Esophagus mucosa (tissue), 1 donor: Measurements from ENCODE around the gene OTOP2. TPM values are rescaled to one million over a fixed set of nuclear protein-coding genes. Genes with fewer than 3 reads are reported as not detected.
"Not testable (repeated sequence)": the region's sequence is repeated elsewhere in the genome, so short reads cannot be mapped to it uniquely, and the experiment has no call there.

ENCODE experiments used
- ATAC-seq: fragments of 200-7000 bp; cut with Tn5 transposase; one replicate; pipeline ENCODE4 v1.9.1; 2020
- total RNA-seq: library from RNA; stranded (reverse); gene quantifications from one replicate; pipeline ENCODE4 v1.2.4, GENCODE V29; 2023
- donor health status: DM: yes; HTN: yes; CAD: no.

Gene OTOP2
- total RNA-seq, 1 donor from 2014 or later, result 0.36 TPM

DNA sequence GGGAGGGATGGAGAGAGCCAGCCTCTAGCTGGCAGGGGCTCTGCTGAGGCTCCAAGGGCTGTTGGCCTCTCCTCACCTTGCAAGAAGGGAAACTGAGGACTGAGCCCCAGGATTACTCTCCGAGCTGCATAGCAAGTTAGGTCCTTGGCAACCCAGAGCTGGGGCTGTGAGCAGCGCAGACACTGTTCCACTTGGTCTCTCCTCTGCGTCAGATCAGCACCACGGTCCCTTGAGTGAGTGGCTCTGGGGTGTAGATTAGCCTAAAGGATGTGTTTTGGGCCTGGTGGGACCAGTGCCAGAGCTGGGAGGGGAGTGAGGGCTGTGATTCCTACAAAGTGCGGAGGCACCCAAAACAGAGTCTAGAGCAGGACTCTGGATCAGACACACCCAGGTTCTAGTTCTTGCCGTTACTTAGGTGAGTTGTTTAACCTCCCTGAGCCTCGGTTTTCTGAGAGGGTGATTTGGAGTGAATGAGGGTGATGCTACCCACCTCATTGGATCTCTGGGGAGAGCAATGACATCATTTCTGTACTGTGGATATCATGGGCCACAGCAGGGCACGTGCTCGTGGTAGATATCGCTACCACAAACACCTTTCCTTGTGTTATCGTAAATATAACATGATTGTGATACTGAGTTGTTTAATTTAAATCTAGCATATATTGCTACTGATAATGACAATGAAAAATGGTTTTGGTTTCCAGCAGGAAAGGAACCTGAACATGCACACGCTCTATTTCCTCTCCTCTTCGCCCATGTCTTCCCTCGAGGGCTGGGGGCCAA lies 22.5 kb upstream of the OTOP2 start:
- no peak for ATAC-seq

- ATAC-seq, result no peak
These were observed 21.0 kb upstream of the OTOP2 start for GRCh38 chr17:74903034-74903433.

GRCh38 chr17:74903671-74904070 lies 20.4 kb upstream of the OTOP2 start:
- no peak for ATAC-seq

- peak; percentile 17 for ATAC-seq
These were observed 19.2 kb upstream of the OTOP2 start for GRCh38 chr17:74904687-74905409.

DNA sequence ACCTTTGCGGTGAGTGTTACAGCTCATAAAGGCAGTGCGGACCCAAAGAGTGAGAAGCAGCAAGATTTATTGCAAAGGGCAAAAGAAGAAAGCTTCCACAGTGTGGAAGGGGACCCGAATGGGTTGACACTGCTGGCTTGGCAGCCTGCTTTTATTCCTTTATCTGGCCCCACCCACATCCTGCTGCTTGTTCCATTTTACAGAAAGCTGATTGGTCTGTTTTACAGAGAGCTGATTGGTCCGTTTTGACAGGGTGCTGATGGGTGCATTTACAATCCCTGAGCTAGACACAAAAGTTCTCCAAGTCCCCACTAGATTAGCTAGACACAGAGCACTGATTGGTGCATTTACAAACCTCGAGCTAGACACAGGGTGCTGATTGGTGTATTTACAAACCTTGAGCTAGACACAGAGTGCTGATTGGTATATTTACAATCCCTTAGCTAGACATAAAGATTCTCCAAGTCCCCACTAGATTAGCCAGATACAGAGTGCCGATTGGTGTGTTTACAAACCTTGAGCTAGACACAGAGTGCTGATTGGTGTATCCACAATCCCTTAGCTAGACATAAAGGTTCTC lies 17.8 kb upstream of the OTOP2 start:
- not testable (repeated sequence) for ATAC-seq

GRCh38 chr17:74907012-74907411 lies 17.1 kb upstream of the OTOP2 start:
- no peak for ATAC-seq

- not testable (repeated sequence) for ATAC-seq
These were observed 15.0 kb upstream of the OTOP2 start for GRCh38 chr17:74909097-74909496.

GRCh38 chr17:74911423-74911822 lies 12.7 kb upstream of the OTOP2 start:
- not testable (repeated sequence) for ATAC-seq

- no peak for ATAC-seq
These were observed 7.8 kb upstream of the OTOP2 start for GRCh38 chr17:74916136-74916850.

DNA sequence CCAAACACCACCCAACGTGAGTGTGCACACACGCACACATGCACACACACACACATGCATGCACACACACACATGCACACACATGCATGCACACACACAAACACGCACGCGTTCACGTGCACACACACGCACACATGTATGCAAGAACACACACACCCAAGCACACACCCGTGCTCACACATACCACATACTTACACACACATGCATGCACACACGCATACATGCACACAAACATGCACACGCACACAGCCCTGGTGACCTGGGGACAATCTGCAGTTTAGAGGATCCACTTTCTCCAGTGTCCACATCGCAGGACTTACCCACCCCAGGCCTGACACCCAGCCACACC lies 7.2 kb upstream of the OTOP2 start:
- no peak for ATAC-seq

DNA sequence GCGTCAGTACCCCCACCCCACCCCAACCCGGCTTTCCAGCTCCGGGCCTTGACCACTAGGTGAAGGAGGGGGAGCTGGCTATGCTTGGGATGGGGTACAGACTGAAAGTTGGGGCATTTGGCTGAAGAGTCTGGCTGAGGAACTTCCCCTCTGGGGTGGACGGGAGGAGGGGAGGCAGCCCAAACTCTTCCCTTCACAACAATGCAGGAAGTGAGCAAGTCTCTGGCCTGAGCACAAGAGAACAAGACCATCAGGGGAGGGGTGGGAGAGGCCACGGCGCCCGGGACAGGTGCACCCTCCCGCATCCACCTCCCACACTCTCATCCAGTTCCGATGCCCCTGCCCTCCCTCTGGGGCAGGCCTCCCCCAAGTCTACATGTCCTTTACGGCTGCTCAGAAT lies 6.6 kb upstream of the OTOP2 start:
- ATAC-seq, result no peak

- no peak for ATAC-seq
These were observed 5.2 kb upstream of the OTOP2 start for GRCh38 chr17:74918906-74919305.

GRCh38 chr17:74919440-74920305 lies 4.4 kb upstream of the OTOP2 start:
- ATAC-seq, result no peak

GRCh38 chr17:74920306-74920620 lies 3.8 kb upstream of the OTOP2 start:
- no peak for ATAC-seq

DNA sequence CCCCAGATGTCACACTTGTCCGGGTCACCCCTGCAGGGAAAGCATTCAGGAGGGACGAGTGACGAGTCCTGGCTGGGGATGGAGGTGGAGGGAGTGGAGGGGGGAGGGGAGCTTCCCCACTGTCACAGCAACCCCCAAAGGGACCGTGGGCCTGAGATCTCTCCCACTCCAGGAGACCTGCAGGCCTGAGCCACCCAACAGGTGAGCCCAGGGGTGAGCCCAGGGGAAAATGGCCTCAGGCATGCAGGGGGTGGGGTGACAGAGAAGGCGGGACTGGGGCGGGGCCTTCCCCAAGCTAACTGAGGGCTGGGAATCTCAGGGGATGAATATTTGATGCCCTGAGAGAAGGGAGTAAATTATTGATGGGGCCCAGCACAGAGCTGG lies 3.4 kb upstream of the OTOP2 start:
- ATAC-seq, result no peak

DNA sequence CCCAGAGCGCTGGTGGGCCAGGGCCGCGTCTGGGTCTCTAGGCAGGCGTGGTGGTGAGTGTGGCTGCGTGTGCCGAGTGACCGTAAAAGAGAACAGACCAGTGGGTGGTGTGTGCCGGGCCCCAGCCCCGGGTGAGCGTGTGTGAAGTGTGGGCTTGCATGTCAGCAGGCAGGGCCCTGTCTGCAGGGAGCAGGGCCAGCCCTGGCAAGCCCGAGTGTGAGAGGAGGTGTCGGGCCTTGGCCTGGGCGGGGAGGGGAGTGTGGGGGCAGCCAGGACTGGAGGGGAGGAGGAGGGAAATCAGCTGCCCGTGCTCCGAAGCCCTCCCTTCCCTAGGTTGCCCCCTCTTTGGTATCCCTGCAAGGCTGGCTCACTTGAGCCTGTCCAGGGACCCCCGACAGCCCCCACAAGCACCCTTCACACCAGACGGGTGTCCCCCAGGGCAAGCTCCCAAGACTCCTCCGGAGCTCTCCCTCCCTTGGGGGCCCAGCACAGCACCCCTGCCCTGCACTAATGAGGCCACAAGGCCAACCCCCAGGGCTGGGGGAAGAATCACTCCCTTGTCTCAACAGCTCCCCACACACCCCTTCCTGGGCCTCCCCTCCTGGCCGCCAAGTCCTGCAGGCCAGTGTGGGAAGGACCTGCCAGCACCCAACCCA lies 2.9 kb upstream of the OTOP2 start:
- peak; percentile 48 for ATAC-seq

GRCh38 chr17:74921769-74922168 lies 2.3 kb upstream of the OTOP2 start:
- ATAC-seq, result no peak

- ATAC-seq, result no peak
These were observed 1.9 kb upstream of the OTOP2 start for GRCh38 chr17:74922172-74922571.

DNA sequence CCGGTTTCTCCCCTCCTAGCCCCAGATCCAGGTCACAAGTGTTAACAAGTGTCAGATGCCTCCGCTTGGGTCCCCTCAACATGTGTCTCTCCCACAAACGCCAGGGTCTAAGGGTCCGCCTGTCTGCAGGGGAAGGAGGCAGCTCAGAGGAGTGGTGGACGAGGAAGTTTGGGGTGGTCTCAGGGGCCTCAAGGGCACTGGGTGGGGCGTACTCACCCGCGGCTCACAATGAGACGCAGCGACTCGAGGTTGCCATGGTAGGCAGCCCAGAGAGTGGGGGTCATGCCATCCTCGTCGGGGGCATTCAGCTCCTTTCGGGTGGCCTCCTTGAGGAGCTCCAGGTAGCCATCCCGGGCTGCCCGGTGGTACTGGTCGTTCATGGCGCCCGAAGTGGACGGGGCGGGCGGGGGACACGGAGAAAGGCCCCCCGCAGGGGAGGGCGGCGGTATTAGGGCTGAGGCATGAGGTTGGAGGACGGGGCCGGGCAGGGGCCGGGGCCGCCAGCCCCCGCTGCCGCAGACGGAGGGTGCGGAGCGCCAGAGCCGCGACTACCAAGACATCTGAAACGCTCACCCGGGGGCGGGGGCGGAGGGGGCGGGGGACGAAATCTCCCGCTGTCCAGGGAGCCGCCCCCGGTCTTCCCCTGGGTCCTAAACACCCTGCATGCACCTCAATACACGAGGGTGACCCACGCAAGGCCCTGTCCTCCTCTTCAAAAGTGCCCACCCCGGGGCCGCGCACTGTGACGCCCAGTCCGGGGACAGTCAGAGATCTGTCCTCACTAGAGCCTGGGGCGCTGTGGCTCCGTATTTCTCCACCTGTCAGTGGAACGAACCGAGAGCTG lies 1.2 kb upstream of the OTOP2 start, which contains the start of gene USH1G:
Gene USH1G (minus strand): TSS at position 562 of the 844 bp plus-strand sequence. CDS start 182 bp downstream, at position 380.
- peak; percentile 14 for ATAC-seq

DNA sequence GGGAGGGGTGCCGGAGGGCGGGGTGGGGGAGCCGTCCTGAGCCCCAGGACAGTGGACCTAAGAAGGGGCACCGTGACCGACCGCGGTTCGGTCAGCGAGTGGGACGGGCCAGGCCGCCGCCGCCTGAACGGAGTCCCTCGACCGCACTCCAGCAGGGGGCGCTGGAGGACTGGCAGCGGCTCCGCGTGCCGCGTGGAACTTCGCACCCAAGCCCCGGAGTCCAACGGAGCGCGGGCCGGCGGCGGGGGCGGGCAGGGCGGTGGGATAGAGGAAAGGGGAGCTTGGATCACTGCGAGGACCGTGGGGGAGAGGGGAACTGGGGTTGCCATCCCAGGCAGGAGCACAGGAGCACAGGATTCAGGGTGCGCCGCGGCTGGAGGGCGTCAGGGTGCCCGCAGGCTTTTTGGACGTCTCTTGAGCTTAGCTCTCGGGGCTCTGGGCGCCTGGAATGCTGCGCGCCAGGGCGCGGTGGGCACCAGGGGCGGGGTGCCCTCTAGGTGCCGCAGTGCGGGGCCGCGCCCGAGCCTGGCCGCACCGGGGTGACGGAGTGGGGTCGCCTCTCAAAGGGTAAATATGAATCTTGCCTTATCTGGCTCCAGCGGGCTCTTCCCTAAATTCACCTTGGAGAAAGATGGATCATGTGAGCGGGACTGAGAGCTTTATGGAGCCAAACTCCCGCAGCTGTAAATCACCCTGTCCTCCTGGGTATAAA lies 379 bp upstream of the OTOP2 start:
- peak; percentile 58 for ATAC-seq
